CD4-positive, alpha-beta T cell treated with Interleukin-17A for 4 hours (primary cell): ENCODE results near the gene MATR3.
A peak's percentile ranks its signal among the peaks of the same experiment; 100 is the strongest.
"Not testable (repeated sequence)": the region's sequence is repeated elsewhere in the genome, so short reads cannot be mapped to it uniquely, and the experiment has no call there.

Source experiments
- DNase-seq: peaks from one replicate; pipeline ENCODE4 v3.0.0-alpha.2; 2020; ENCODE audit warnings: mixed read lengths

Gene MATR3

GRCh38 chr5:139293507-139294373 lies at the start of gene MATR3:
Gene MATR3 (plus strand): TSS chr5:139293740. CDS start chr5:139307416, 13,676 bp downstream.
- peak; percentile 95 for DNase-seq

GRCh38 chr5:139245637-139246339 lies 47.8 kb upstream of the MATR3 start:
- DNase-seq, result no peak

GRCh38 chr5:139246394-139246793 lies 47.1 kb upstream of the MATR3 start:
- peak; percentile 45 for DNase-seq

- no peak for DNase-seq
Observed at GRCh38 chr5:139248826-139249453, 44.6 kb upstream of the MATR3 start.

- peak; percentile 50 for DNase-seq
Observed at GRCh38 chr5:139251281-139251687, 42.3 kb upstream of the MATR3 start.

- DNase-seq, result no peak
Observed at GRCh38 chr5:139251695-139252288, 41.7 kb upstream of the MATR3 start.

GRCh38 chr5:139253115-139253514 lies 40.4 kb upstream of the MATR3 start:
- no peak for DNase-seq

GRCh38 chr5:139256820-139257219 lies 36.7 kb upstream of the MATR3 start:
- no peak for DNase-seq

- DNase-seq, result no peak
Observed at GRCh38 chr5:139262059-139262741, 31.3 kb upstream of the MATR3 start.

- DNase-seq, result peak; percentile 70
Observed at GRCh38 chr5:139262742-139263445, 30.6 kb upstream of the MATR3 start.

GRCh38 chr5:139263536-139263935 lies 30.0 kb upstream of the MATR3 start:
- DNase-seq, result no peak

GRCh38 chr5:139263946-139264345 lies 29.6 kb upstream of the MATR3 start:
- no peak for DNase-seq

- DNase-seq, result no peak
Observed at GRCh38 chr5:139265001-139265400, 28.5 kb upstream of the MATR3 start.

- no peak for DNase-seq
Observed at GRCh38 chr5:139266236-139266635, 27.3 kb upstream of the MATR3 start.

GRCh38 chr5:139267481-139267880 lies 26.1 kb upstream of the MATR3 start:
- no peak for DNase-seq

- DNase-seq, result no peak
Observed at GRCh38 chr5:139268364-139269202, 25.0 kb upstream of the MATR3 start.

GRCh38 chr5:139270718-139271117 lies 22.8 kb upstream of the MATR3 start:
- DNase-seq, result not testable (repeated sequence)

GRCh38 chr5:139271201-139272027 lies 22.1 kb upstream of the MATR3 start:
- no peak for DNase-seq

- DNase-seq, result peak; percentile 52
Observed at GRCh38 chr5:139272471-139273321, 20.8 kb upstream of the MATR3 start.
